Dendritic cell treated with granulocyte-macrophage colony-stimulating factor and Interleukin-4, amounts not matched to agents 40 ng/mL and 50 ng/mL, for 4 days (primary cell): ENCODE data around the gene ADAMTS17.
"Not testable (repeated sequence)": the region's sequence is repeated elsewhere in the genome, so short reads cannot be mapped to it uniquely, and the experiment has no call there.

ENCODE experiments used
- H3K27ac Mint-ChIP-seq: one replicate; pipeline ENCODE4 v1.8.0; 2022; ENCODE audit warnings: mild to moderate bottlenecking, mixed read lengths
- H3K27me3 Mint-ChIP-seq: one replicate; pipeline ENCODE4 v1.8.0; 2022; ENCODE audit warnings: mild to moderate bottlenecking, mixed read lengths
- H3K36me3 Mint-ChIP-seq: one replicate; pipeline ENCODE4 v1.8.0; 2022; ENCODE audit warnings: low read depth, mixed read lengths
- H3K4me1 Mint-ChIP-seq: one replicate; pipeline ENCODE4 v1.8.0; 2022; ENCODE audit warnings: low read depth, mixed read lengths
- H3K4me3 Mint-ChIP-seq: one replicate; pipeline ENCODE4 v1.8.0; 2022; ENCODE audit warnings: mild to moderate bottlenecking, moderate library complexity, mixed read lengths
- H3K9me3 Mint-ChIP-seq: one replicate; pipeline ENCODE4 v1.8.0; 2022; ENCODE audit warnings: mixed read lengths
- intact Hi-C: fragments of 100-400 bp; cut with micrococcal nuclease; formaldehyde crosslinking; loops from one replicate; pipeline ENCODE4 v1.15.0; 2022

Gene ADAMTS17

GRCh38 chr15:100101426-100102089 is 240.2 kb downstream of the ADAMTS17 start:
- Mint-ChIP-seq H3K36me3 (no peaks in the 10 kb centered on the region), H3K27me3 (no peaks in the 10 kb centered on the region), H3K27ac (no peak overlapping the region), H3K4me1 (no peaks in the 10 kb centered on the region), H3K9me3 (no peaks in the 10 kb centered on the region), H3K4me3 (no peak overlapping the region)
- intact Hi-C loops: no loop called here

DNA sequence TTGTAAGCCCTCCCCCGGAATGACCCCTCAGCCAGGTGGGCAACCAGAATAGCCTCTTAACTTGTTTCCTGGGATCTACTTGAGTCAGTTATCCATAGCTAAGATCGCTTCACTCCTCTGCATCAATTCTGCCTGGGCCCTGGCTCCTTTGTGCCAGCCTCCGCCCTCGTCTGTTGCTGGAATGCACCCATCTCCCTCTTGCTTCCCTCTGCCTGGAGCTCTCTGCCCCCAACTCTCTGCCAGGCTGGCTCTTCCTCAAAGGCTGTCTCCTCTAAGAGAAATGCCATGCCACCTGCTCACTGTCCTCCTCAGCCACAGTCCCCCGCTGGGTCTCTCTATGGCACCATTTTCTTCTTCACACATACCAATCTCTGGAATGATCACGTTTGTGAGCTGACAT is 240.8 kb downstream of the ADAMTS17 start:
- no peak overlapping the region for H3K27ac Mint-ChIP-seq
- intact Hi-C loops: no loop called here
- no peaks in the 10 kb centered on the region for H3K36me3 Mint-ChIP-seq
- H3K9me3 Mint-ChIP-seq: no peaks in the 10 kb centered on the region
- H3K4me1 Mint-ChIP-seq: no peaks in the 10 kb centered on the region
- H3K4me3 Mint-ChIP-seq: no peak overlapping the region
- H3K27me3 Mint-ChIP-seq: no peaks in the 10 kb centered on the region

DNA sequence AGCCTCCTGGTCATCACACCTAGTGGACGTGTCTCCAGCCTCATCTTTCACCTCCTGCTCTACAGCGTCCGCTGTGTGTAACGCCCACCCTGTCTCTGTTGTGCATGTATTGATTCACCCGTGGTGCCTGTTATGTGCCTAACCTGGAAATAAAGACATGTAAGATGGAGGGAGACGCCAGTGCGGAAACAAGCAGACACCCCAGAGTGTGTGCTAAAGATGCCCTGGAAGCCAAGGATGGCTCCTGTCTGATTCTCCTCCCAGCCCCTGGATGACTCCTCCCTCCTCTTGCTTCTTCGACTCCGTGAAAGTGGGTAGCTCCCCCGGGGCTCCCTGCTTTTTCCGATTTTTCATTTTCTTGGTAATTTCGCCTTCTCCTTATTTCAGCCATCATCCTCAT is 241.8 kb downstream of the ADAMTS17 start:
- H3K27me3 Mint-ChIP-seq: no peaks in the 10 kb centered on the region
- H3K27ac Mint-ChIP-seq: no peak overlapping the region
- H3K36me3 Mint-ChIP-seq: no peaks in the 10 kb centered on the region
- no peaks in the 10 kb centered on the region for H3K4me1 Mint-ChIP-seq
- H3K4me3 Mint-ChIP-seq: no peak overlapping the region
- no peaks in the 10 kb centered on the region for H3K9me3 Mint-ChIP-seq
- intact Hi-C loops: no loop called here

- no peak overlapping the region for H3K4me3 Mint-ChIP-seq
- intact Hi-C loops: no loop called here
- no peaks in the 10 kb centered on the region for H3K27me3 Mint-ChIP-seq
- H3K4me1 Mint-ChIP-seq: no peaks in the 10 kb centered on the region
- no peak overlapping the region for H3K27ac Mint-ChIP-seq
- H3K9me3 Mint-ChIP-seq: no peaks in the 10 kb centered on the region
- H3K36me3 Mint-ChIP-seq: no peaks in the 10 kb centered on the region
Observed at GRCh38 chr15:100098705-100099104, 243.1 kb downstream of the ADAMTS17 start.

DNA sequence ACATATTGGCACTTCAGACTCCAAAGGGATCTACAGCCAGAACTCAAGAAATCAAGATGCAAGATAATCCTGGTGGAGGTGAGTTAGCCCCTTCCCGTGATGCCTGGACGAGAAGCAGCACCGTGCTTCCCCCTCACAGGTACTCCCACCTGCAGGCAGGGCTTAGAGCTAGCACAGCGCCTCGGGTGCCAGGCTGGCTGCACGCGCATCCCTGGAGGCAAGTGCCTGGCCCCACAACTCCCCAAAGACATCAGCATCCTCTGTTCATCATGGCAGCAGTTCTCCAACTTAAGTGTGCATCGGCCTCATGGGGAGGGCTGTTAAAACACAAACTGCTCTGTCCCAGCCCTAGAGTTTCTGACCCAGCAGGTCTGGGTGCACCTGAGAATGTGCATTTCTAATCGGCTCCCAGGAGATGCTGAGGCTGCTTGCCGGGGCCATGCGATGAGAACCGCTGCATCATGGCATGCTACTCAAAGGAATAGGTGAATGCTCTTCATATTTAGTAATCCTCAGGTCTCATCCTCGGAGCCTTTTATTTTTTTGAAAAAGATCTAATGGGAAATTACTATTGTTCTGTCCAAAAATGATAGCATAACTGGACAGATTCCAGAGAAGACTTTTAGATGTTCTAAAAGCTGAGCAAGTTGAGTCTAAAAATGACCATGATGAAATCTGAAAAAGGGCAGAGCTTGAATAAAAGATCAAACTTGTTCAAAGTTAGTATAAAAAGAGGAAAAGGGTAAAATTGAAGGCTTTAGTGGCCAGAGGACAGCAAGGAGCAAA is 244.2 kb downstream of the ADAMTS17 start:
- no peaks in the 10 kb centered on the region for H3K4me1 Mint-ChIP-seq
- no peaks in the 10 kb centered on the region for H3K36me3 Mint-ChIP-seq
- no peak overlapping the region for H3K27ac Mint-ChIP-seq
- no peaks in the 10 kb centered on the region for H3K9me3 Mint-ChIP-seq
- H3K4me3 Mint-ChIP-seq: no peak overlapping the region
- no peaks in the 10 kb centered on the region for H3K27me3 Mint-ChIP-seq
- intact Hi-C loops: no loop called here

GRCh38 chr15:100096700-100097099 is 245.1 kb downstream of the ADAMTS17 start:
- intact Hi-C loops: no loop called here
- Mint-ChIP-seq H3K4me1 (no peaks in the 10 kb centered on the region), H3K9me3 (no peaks in the 10 kb centered on the region), H3K4me3 (no peak overlapping the region), H3K27me3 (no peaks in the 10 kb centered on the region), H3K27ac (no peak overlapping the region), H3K36me3 (no peaks in the 10 kb centered on the region)

DNA sequence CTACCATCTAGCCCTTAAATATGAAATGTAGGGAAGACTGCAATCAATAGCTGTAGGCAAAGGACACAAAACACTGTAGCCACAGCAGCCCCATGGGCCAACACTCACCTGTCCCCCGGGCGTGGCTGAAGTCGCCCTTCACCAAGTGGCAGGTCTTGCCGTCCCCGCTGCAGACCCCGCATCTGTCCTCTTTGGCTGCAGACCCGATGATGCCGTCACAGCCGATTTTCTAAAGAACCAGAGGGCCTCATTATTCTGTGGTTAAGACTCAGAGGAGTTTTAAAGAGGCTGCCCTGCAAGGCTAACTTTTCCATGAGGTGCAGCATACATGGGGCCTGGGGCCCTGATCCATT is 245.6 kb downstream of the ADAMTS17 start:
- Mint-ChIP-seq H3K36me3 (no peaks in the 10 kb centered on the region), H3K4me1 (no peaks in the 10 kb centered on the region), H3K4me3 (no peak overlapping the region), H3K9me3 (no peaks in the 10 kb centered on the region), H3K27me3 (no peaks in the 10 kb centered on the region), H3K27ac (no peak overlapping the region)
- intact Hi-C loops: no loop called here

DNA sequence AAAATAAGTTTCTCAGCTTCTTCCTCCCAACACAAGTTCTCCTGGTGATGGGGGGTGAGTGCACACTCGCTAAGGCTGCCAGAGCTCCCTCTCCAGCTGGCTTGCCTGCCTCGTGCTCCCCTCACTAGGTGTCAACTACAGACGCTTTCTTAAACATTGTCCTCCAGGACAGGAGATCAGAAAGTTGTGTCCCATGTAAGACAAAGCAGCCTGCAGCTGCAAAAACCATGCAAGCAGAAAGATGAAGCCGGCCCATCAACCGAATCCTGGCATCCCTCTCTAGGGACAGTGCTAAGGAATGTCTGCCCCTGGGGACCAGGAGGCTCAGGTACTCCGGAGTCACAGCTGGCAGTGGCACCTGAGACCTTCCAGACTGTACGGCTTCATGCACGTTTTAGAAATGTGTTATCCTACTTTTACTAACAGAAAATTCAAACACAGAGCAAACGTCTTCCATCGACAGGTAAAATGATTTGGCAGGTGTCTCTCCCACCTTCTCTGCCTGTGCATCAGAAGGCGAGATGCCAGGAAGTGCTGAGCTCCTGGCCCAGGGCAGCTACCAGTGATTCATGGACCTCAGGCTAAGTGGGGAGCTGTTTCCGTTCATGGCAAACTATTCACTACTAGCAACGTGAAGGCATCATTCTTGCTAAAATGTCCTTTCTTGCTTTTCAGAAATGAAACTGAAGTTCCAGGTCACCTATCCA is 246.1 kb downstream of the ADAMTS17 start:
- intact Hi-C loops: no loop called here
- Mint-ChIP-seq H3K27me3 (no peaks in the 10 kb centered on the region), H3K4me1 (no peaks in the 10 kb centered on the region), H3K27ac (no peak overlapping the region), H3K9me3 (no peaks in the 10 kb centered on the region), H3K36me3 (no peaks in the 10 kb centered on the region), H3K4me3 (no peak overlapping the region)

- Mint-ChIP-seq H3K36me3 (no peaks in the 10 kb centered on the region), H3K27ac (no peak overlapping the region), H3K27me3 (no peaks in the 10 kb centered on the region), H3K4me3 (no peak overlapping the region), H3K4me1 (no peaks in the 10 kb centered on the region), H3K9me3 (no peaks in the 10 kb centered on the region)
- intact Hi-C loops: no loop called here
Observed at GRCh38 chr15:100094127-100094510, 247.7 kb downstream of the ADAMTS17 start.

- Mint-ChIP-seq H3K4me1 (no peaks in the 10 kb centered on the region), H3K4me3 (no peak overlapping the region), H3K27ac (no peak overlapping the region), H3K27me3 (no peaks in the 10 kb centered on the region), H3K9me3 (no peaks in the 10 kb centered on the region), H3K36me3 (no peaks in the 10 kb centered on the region)
- intact Hi-C loops: no loop called here
Observed at GRCh38 chr15:100093211-100094126, 248.3 kb downstream of the ADAMTS17 start.

GRCh38 chr15:100092034-100092433 is 249.7 kb downstream of the ADAMTS17 start:
- Mint-ChIP-seq H3K27ac (no peak overlapping the region), H3K27me3 (no peaks in the 10 kb centered on the region), H3K36me3 (no peaks in the 10 kb centered on the region), H3K9me3 (no peaks in the 10 kb centered on the region), H3K4me1 (no peaks in the 10 kb centered on the region), H3K4me3 (no peak overlapping the region)
- intact Hi-C loops: no loop called here

DNA sequence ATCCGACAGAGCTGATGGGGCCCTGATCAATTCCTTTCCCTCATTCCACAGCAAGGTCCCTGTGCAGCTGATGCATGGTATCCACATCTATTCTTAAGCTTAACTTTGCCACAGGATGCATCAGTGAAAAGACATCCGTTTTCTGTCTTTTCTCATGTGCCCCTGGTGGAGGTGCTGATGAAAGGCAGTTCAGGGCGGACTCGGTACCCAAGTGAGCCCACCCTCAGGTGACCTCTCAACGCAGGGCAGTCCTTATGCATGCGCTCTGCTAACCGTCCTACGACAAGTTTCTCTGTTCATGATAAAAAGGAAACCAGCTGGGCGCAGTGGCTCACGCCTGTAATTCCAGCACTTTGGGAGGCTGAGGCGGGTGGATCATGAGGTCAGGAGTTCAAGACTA is 251.4 kb downstream of the ADAMTS17 start:
- Mint-ChIP-seq H3K27me3 (no peaks in the 10 kb centered on the region), H3K9me3 (peaks cover 10% of the 10 kb centered on the region), H3K4me1 (no peaks in the 10 kb centered on the region), H3K4me3 (no peak overlapping the region), H3K27ac (no peak overlapping the region), H3K36me3 (no peaks in the 10 kb centered on the region)
- intact Hi-C loops: no loop called here

DNA sequence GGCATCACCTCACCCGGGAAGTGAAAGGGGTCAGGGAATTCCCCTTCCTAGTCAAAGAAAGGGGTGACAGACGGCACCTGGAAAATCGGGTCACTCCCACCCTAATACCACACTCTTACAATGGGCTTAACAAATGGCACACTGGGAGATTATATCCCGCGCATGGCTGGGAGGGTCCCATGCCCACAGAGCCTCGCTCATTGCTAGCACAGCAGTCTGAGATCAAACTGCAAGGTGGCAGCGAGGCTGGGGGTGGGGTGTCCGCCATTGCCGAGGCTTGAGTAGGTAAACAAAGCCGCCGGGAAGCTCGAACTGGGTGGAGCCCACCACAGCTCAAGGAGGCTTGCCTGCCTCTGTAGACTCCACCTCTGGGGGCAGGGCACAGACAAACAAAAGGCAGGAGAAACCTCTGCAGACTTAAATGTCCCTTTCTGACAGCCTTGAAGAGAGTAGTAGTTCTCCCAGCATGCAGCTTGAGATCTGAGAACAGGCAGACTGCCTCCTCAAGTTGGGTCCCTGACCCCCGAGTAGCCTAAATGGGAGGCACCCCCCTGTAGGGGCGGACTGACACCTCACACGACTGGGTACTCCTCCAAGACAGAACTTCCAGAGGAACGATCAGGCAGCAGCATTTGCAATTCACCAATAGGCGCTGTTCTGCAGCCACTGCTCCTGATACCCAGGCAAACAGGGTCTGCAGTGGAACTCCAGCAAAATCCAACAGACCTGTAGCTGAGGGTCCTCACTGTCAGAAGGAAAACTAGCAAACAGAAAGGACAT is 257.5 kb downstream of the ADAMTS17 start:
- H3K4me1 Mint-ChIP-seq, H3K27ac Mint-ChIP-seq, H3K27me3 Mint-ChIP-seq, intact Hi-C loops, H3K4me3 Mint-ChIP-seq, H3K36me3 Mint-ChIP-seq: not testable (repeated sequence)
- H3K9me3 Mint-ChIP-seq: peaks cover 52% of the 10 kb centered on the region
